Stimulated activated CD4-positive, alpha-beta T cell treated with anti-CD3 and anti-CD28 coated beads, TNF-alpha, amount 100 ng/mL, for 24 hours (primary cell): ENCODE data around the gene CTSE.

Source experiments
- DNase-seq, 3 experiments: peaks; one replicate each; pipeline ENCODE4 v3.0.0-alpha.2; 2020; ENCODE audit warnings: low read depth in 3 of 3

Gene CTSE

GRCh38 chr1:205972491-205973168, 51.1 kb downstream of the CTSE start:
- DNase-seq: no peak

- no peak for DNase-seq
Measured at GRCh38 chr1:205972081-205972480, 51.6 kb downstream of the CTSE start.

- no peak for DNase-seq
Measured at GRCh38 chr1:205971082-205971481, 52.6 kb downstream of the CTSE start.

- DNase-seq: no peak
Measured at GRCh38 chr1:205970486-205970885, 53.2 kb downstream of the CTSE start.

- no peak for DNase-seq
Measured at GRCh38 chr1:205969229-205969628, 54.5 kb downstream of the CTSE start.

- no peak for DNase-seq
Measured at GRCh38 chr1:205967554-205968335, 56.0 kb downstream of the CTSE start.

GRCh38 chr1:205965036-205965884, 58.4 kb downstream of the CTSE start:
- no peak for DNase-seq

GRCh38 chr1:205963352-205964155, 60.1 kb downstream of the CTSE start:
- DNase-seq: no peak

GRCh38 chr1:205962821-205963221, 60.9 kb downstream of the CTSE start:
- no peak for DNase-seq

- no peak for DNase-seq
Measured at GRCh38 chr1:205961991-205962820, 61.5 kb downstream of the CTSE start.

GRCh38 chr1:205961405-205961804, 62.3 kb downstream of the CTSE start:
- no peak for DNase-seq

GRCh38 chr1:205959789-205960188, 63.9 kb downstream of the CTSE start:
- no peak for DNase-seq
